Transverse colon (tissue), 4 donors: Measurements from ENCODE around the gene SMAD4. TPM values are rescaled to one million over a fixed set of nuclear protein-coding genes. Genes with fewer than 3 reads are reported as not detected.

Source experiments
- DNase-seq: peaks from one replicate; pipeline ENCODE4 v3.0.0-alpha.2; 2019
- H3K27ac ChIP-seq, 4 donors: fragments of 200-600 bp; sonication (generic); 2 replicates each; pipeline ENCODE4 v1.5.1; 2016 to 2018; ENCODE audit warnings: inconsistent platforms in 4 of 4
- H3K27me3 ChIP-seq: fragments of 200-600 bp; sonication (generic); 2 replicates; pipeline ENCODE4 v1.5.1; 2017; ENCODE audit warnings: inconsistent platforms
- H3K36me3 ChIP-seq, 4 donors: fragments of 200-600 bp; sonication (generic); 2 replicates each; pipeline ENCODE4 v1.5.1; 2017 to 2019; ENCODE audit warnings: inconsistent platforms in 4 of 4
- H3K4me1 ChIP-seq, 4 donors: fragments of 200-600 bp; sonication (generic); 2 replicates each; pipeline ENCODE4 v1.5.1; 2017 to 2020; ENCODE audit warnings: inconsistent platforms in 4 of 4
- H3K4me3 ChIP-seq, 4 donors: fragments of 200-600 bp; sonication (generic); 1 replicate in 1 of 4; 2 replicates in 3 of 4; pipeline versions ENCODE4 v1.5.1 to v1.6.1; 2017 to 2019; ENCODE audit warnings: inconsistent platforms in 4 of 4
- H3K9me3 ChIP-seq, 2 donors: fragments of 200-600 bp; sonication (generic); 2 replicates each; pipeline ENCODE4 v1.5.1; 2017 to 2019; ENCODE audit warnings: inconsistent platforms in 2 of 2
- EP300 ChIP-seq: sonication (generic); formaldehyde crosslinking; IDR thresholded peaks from one replicate; pipeline ENCODE4 v1.6.1; 2017; ENCODE audit warnings: antibody characterized with exemption, low read depth
- POLR2A ChIP-seq: fragments of 450-650 bp; IDR thresholded peaks from one replicate; pipeline ENCODE4 v1.6.1; 2016; ENCODE audit warnings: antibody characterized with exemption, mild to moderate bottlenecking, moderate library complexity
- POLR2AphosphoS5 ChIP-seq, 3 donors: sonication (generic); formaldehyde crosslinking; IDR thresholded peaks; one replicate each; pipeline ENCODE4 v1.6.1; 2016; ENCODE audit warnings: antibody characterized with exemption in 3 of 3
- whole genome bisulfite sequencing, 2 donors: methylation state at CpG; one replicate each; pipeline ENCODE4 v1.1.5; 2018; ENCODE audit warnings: low coverage in 1 of 2; 5-methylcytosine and 5-hydroxymethylcytosine counted together
- in situ Hi-C, 4 donors: fragments of 200-750 bp; cut with MboI; loops; one replicate each; pipeline versions ENCODE4 v1.15.0 to v1.15.1; 2017; ENCODE audit warnings: low sequenced_read_pairs in 3 of 4, low pct_ligation_motif_present in 1 of 4, low pct_unique_long_range_greater_than_20kb in 1 of 4
- intact Hi-C: fragments of 100-400 bp; cut with DNase I; formaldehyde crosslinking; loops from one replicate; pipeline ENCODE4 v1.15.1; 2023; ENCODE audit warnings: low total_unique reads
- total RNA-seq, 4 donors: library from RNA; depleted of rRNA; stranded (reverse); fragments of >200 nt; gene quantifications; one replicate each; pipeline ENCODE4 v1.1.0, GENCODE V29; 2016
- TF ChIP-seq, protein P1 (sequence below), 5 experiments: fragments of 200-600 bp in 3 of 5; fragments of 450-650 bp in 2 of 5; sonication (generic) in 3 of 5; IDR thresholded peaks; 1 replicate in 2 of 5; 2 replicates in 3 of 5; pipeline ENCODE4 v1.5.1; 2016 to 2017; ENCODE audit warnings: antibody characterized with exemption in 5 of 5, inconsistent platforms in 3 of 5, mild to moderate bottlenecking in 2 of 5, moderate library complexity in 1 of 5

The SMAD4 gene
- total RNA-seq, 4 donors from 2014 or later: 77.1 to 172 (median 85.6) TPM

DNA sequence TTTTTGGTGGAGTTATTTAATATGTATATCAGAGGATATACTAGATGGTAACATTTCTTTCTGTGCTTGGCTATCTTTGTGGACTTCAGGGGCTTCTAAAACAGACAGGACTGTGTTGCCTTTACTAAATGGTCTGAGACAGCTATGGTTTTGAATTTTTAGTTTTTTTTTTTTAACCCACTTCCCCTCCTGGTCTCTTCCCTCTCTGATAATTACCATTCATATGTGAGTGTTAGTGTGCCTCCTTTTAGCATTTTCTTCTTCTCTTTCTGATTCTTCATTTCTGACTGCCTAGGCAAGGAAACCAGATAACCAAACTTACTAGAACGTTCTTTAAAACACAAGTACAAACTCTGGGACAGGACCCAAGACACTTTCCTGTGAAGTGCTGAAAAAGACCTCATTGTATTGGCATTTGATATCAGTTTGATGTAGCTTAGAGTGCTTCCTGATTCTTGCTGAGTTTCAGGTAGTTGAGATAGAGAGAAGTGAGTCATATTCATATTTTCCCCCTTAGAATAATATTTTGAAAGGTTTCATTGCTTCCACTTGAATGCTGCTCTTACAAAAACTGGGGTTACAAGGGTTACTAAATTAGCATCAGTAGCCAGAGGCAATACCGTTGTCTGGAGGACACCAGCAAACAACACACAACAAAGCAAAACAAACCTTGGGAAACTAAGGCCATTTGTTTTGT, 52.7 kb downstream of the SMAD4 start:
- DNase-seq: no peak
- no peaks in the 10 kb centered on the region for H3K4me1 ChIP-seq
- H3K9me3 ChIP-seq: no peaks in the 10 kb centered on the region
- H3K27ac ChIP-seq: no peak overlapping the region
- intact Hi-C loops (no loop called here), in situ Hi-C loops (no loop called here)
- TF ChIP-seq, protein P1, sequence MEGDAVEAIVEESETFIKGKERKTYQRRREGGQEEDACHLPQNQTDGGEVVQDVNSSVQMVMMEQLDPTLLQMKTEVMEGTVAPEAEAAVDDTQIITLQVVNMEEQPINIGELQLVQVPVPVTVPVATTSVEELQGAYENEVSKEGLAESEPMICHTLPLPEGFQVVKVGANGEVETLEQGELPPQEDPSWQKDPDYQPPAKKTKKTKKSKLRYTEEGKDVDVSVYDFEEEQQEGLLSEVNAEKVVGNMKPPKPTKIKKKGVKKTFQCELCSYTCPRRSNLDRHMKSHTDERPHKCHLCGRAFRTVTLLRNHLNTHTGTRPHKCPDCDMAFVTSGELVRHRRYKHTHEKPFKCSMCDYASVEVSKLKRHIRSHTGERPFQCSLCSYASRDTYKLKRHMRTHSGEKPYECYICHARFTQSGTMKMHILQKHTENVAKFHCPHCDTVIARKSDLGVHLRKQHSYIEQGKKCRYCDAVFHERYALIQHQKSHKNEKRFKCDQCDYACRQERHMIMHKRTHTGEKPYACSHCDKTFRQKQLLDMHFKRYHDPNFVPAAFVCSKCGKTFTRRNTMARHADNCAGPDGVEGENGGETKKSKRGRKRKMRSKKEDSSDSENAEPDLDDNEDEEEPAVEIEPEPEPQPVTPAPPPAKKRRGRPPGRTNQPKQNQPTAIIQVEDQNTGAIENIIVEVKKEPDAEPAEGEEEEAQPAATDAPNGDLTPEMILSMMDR (IDR thresholded peaks at IDR 0.05): no peak
- TF ChIP-seq POLR2A: no peak
- no peaks in the 10 kb centered on the region for H3K27me3 ChIP-seq
- 45 to 54% methylated on average over 2 of the region's 2 CpGs for WGBS, 2 donors
- peaks cover 0 to 74% (median 25%) of the 10 kb centered on the region in 4 donors for H3K36me3 ChIP-seq
- no peak overlapping the region for H3K4me3 ChIP-seq

DNA sequence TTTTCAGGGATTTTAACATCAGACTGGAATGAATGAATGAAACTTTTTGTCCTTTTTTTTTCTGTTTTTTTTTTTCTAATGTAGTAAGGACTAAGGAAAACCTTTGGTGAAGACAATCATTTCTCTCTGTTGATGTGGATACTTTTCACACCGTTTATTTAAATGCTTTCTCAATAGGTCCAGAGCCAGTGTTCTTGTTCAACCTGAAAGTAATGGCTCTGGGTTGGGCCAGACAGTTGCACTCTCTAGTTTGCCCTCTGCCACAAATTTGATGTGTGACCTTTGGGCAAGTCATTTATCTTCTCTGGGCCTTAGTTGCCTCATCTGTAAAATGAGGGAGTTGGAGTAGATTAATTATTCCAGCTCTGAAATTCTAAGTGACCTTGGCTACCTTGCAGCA, 53.4 kb downstream of the SMAD4 start:
- Histone ChIP-seq H3K9me3 (peaks cover 2% of the 10 kb centered on the region in 2 donors), H3K36me3 (peaks cover 0 to 67% (median 19%) of the 10 kb centered on the region in 4 donors), H3K4me1 (no peaks in the 10 kb centered on the region), H3K4me3 (no peak overlapping the region), H3K27ac (no peak overlapping the region), H3K27me3 (no peaks in the 10 kb centered on the region)
- intact Hi-C loops (no loop called here), in situ Hi-C loops (no loop called here)
- WGBS, 2 donors: 71 to 91% methylated on average over 1 of the region's 1 CpG
- no peak for DNase-seq
- TF ChIP-seq POLR2A (no peak), EP300 (no peak), POLR2AphosphoS5 (IDR thresholded peaks at IDR 0.05) (no peak)
- TF ChIP-seq, protein P1 (IDR thresholded peaks at IDR 0.05): no peak

DNA sequence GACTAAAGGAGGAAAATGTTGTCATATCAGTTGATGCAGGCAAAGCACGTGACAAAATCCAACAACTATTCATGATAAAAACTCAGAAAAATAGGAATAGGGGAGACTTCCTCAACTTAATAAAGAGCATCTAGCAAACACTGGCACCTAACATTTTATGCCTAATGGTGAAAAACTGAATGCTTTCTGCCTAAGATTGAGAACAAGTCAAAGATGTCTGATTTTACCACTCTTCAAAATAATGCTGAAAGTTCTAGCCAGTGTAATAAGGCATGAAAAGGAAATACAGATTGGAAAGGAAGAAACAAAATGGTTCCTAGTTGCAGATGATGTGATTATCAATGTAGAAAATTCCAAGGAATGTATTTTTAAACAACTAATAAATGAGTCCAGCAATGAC, 58.4 kb downstream of the SMAD4 start:
- no peak overlapping the region for H3K4me3 ChIP-seq
- peaks cover 0 to 22% (median 8%) of the 10 kb centered on the region in 4 donors for H3K36me3 ChIP-seq
- in situ Hi-C loops: no loop called here
- peaks cover 5 to 8% of the 10 kb centered on the region in 2 donors for H3K9me3 ChIP-seq
- H3K4me1 ChIP-seq: no peaks in the 10 kb centered on the region
- no peak for TF ChIP-seq POLR2AphosphoS5 (IDR thresholded peaks at IDR 0.05)
- no peak for TF ChIP-seq EP300
- H3K27ac ChIP-seq: no peak overlapping the region
- DNase-seq: no peak
- no peaks in the 10 kb centered on the region for H3K27me3 ChIP-seq
- WGBS, 2 donors: 97 to 100% methylated on average over 1 of the region's 1 CpG
- intact Hi-C loops: no loop called here

DNA sequence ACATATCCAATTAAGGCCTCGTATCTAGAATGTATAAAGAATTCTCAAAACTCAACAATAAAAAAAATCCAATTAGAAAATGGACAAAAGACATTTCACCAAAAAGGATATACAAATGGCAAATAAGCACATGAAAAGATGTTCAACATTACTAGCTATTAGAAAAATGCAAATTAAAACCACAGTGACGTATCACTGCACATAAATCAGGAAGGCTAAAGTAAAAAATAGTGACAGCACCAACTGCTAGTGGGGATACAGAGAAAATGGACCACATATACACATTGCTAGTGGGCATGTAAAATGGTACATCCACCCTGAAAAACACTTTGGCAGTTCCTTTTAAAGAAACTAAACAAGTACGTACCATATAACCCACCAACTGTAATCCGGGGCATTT, 59.7 kb downstream of the SMAD4 start:
- H3K27me3 ChIP-seq: no peaks in the 10 kb centered on the region
- 83 to 89% methylated on average over 4 of the region's 4 CpGs for WGBS, 2 donors
- H3K9me3 ChIP-seq: peaks cover 5 to 8% of the 10 kb centered on the region in 2 donors
- no peak overlapping the region for H3K4me3 ChIP-seq
- in situ Hi-C loops: no loop called here
- peaks cover 0 to 18% (median 8%) of the 10 kb centered on the region in 4 donors for H3K36me3 ChIP-seq
- DNase-seq: no peak
- no peak overlapping the region for H3K27ac ChIP-seq
- no peak for TF ChIP-seq POLR2AphosphoS5 (IDR thresholded peaks at IDR 0.05)
- no peak for TF ChIP-seq EP300
- TF ChIP-seq, protein P1 (IDR thresholded peaks at IDR 0.05): no peak
- no peak for TF ChIP-seq POLR2A
- no peaks in the 10 kb centered on the region for H3K4me1 ChIP-seq
- intact Hi-C loops: no loop called here

DNA sequence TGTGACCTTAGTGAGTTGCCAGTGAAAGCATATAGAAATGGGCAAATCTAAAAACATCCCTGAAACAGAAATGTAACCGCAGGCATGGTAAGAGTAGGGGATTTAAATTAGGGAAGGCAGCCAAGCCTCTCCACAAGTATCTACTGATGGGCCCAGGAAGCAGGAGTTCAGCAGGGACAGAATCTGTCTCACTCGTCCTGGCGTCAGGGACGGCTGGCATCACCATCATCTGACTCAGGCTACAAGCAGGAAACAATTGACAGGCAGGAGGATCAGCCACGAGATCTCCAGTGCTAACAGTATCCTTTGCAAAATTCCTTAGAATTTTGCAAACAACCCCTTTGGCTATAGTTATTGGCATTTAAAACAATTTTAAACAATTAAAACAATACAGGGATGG, 61.3 kb downstream of the SMAD4 start:
- intact Hi-C loops: no loop called here
- in situ Hi-C loops: no loop called here
- peaks cover 0 to 8% (median under 1%) of the 10 kb centered on the region in 4 donors for H3K36me3 ChIP-seq
- peaks cover 5 to 8% of the 10 kb centered on the region in 2 donors for H3K9me3 ChIP-seq
- no peaks in the 10 kb centered on the region for H3K4me1 ChIP-seq
- no peak for TF ChIP-seq POLR2AphosphoS5 (IDR thresholded peaks at IDR 0.05)
- TF ChIP-seq POLR2A: no peak
- no peak overlapping the region for H3K4me3 ChIP-seq
- H3K27ac ChIP-seq: no peak overlapping the region
- WGBS, 2 donors: 62 to 81% methylated on average over 5 of the region's 5 CpGs
- H3K27me3 ChIP-seq: no peaks in the 10 kb centered on the region
- DNase-seq: no peak
